ENCODE data around the gene ANP32B.
"Not testable (repeated sequence)": the region's sequence is repeated elsewhere in the genome, so short reads cannot be mapped to it uniquely, and the experiment has no call there.

The ANP32B gene

GRCh38 chr9:97982683-97983588 lies at the start of gene ANP32B:
Gene ANP32B (plus strand): TSS chr9:97983341. CDS start chr9:97983556, 215 bp downstream.
- DNase-seq (ENCODE audit: low read depth) = peak; percentile 94

GRCh38 chr9:97934321-97935115 lies 48.6 kb upstream of the ANP32B start:
- DNase-seq (ENCODE audit: low read depth) = no peak

- no peak for DNase-seq (ENCODE audit: low read depth)
Measured at GRCh38 chr9:97935276-97935675, 47.9 kb upstream of the ANP32B start.

- DNase-seq (ENCODE audit: low read depth) = no peak
Measured at GRCh38 chr9:97936998-97937397, 46.1 kb upstream of the ANP32B start.

- no peak for DNase-seq (ENCODE audit: low read depth)
Measured at GRCh38 chr9:97938081-97938644, 45.0 kb upstream of the ANP32B start, which contains the start of gene HEMGN. Gene HEMGN (minus strand): TSS chr9:97938172. CDS start chr9:97938136, 36 bp downstream.

GRCh38 chr9:97940233-97940632 lies 42.9 kb upstream of the ANP32B start:
- DNase-seq (ENCODE audit: low read depth) = no peak

GRCh38 chr9:97940741-97941140 lies 42.4 kb upstream of the ANP32B start:
- no peak for DNase-seq (ENCODE audit: low read depth)

GRCh38 chr9:97941323-97941722 lies 41.8 kb upstream of the ANP32B start:
- DNase-seq (ENCODE audit: low read depth) = no peak

GRCh38 chr9:97943308-97943855 lies 39.8 kb upstream of the ANP32B start:
- no peak for DNase-seq (ENCODE audit: low read depth)

GRCh38 chr9:97944612-97945011 lies 38.5 kb upstream of the ANP32B start:
- DNase-seq (ENCODE audit: low read depth) = no peak

- DNase-seq (ENCODE audit: low read depth) = not testable (repeated sequence)
Measured at GRCh38 chr9:97945470-97945869, 37.7 kb upstream of the ANP32B start.

GRCh38 chr9:97947094-97947493 lies 36.0 kb upstream of the ANP32B start:
- DNase-seq (ENCODE audit: low read depth) = not testable (repeated sequence)

- DNase-seq (ENCODE audit: low read depth) = not testable (repeated sequence)
Measured at GRCh38 chr9:97950873-97951272, 32.3 kb upstream of the ANP32B start.

- DNase-seq (ENCODE audit: low read depth) = peak; percentile 41
Measured at GRCh38 chr9:97954550-97954989, 28.6 kb upstream of the ANP32B start.

GRCh38 chr9:97956331-97956730 lies 26.8 kb upstream of the ANP32B start:
- no peak for DNase-seq (ENCODE audit: low read depth)

GRCh38 chr9:97958812-97959511 lies 24.2 kb upstream of the ANP32B start:
- DNase-seq (ENCODE audit: low read depth) = no peak

- DNase-seq (ENCODE audit: low read depth) = no peak
Measured at GRCh38 chr9:97959585-97959984, 23.6 kb upstream of the ANP32B start.

GRCh38 chr9:97960678-97961328 lies 22.3 kb upstream of the ANP32B start:
- DNase-seq (ENCODE audit: low read depth) = not testable (repeated sequence)

- DNase-seq (ENCODE audit: low read depth) = no peak
Measured at GRCh38 chr9:97961361-97961760, 21.8 kb upstream of the ANP32B start.

- no peak for DNase-seq (ENCODE audit: low read depth)
Measured at GRCh38 chr9:97962136-97962535, 21.0 kb upstream of the ANP32B start.

- no peak for DNase-seq (ENCODE audit: low read depth)
Measured at GRCh38 chr9:97962575-97962974, 20.6 kb upstream of the ANP32B start.

Data from activated T-cell treated with anti-CD3 and anti-CD28 coated beads for 24 hours (primary cell).